ENCODE measurements around the gene KCNC3. TPM values are rescaled to one million over a fixed set of nuclear protein-coding genes. Genes with fewer than 3 reads are reported as not detected.

Gene KCNC3
- total RNA-seq, 3 donors from 2014 or later (not counting 1 experiment from before 2014, with no cell fraction given): 0.57 to 3.2 (median 0.68) TPM

GRCh38 chr19:50286443-50286842 lies 42.7 kb downstream of the KCNC3 start:
- Mint-ChIP-seq H3K27ac (no peak overlapping the region), H3K4me3 (no peak overlapping the region), H3K27me3 (ENCODE audit: low read depth in 2 of 2) (peaks cover 5 to 10% of the 10 kb centered on the region in 2 donors), H3K9me3 (peaks cover 2 to 9% of the 10 kb centered on the region in 2 donors), H3K4me1 (no peaks in the 10 kb centered on the region), H3K36me3 (no peaks in the 10 kb centered on the region)
- no peak for ATAC-seq
- intact Hi-C loops (cut with micrococcal nuclease): no loop called here
- H3K9me3 ChIP-seq (ENCODE audit: control insufficient read depth, insufficient read depth, low read length): peaks cover 6% of the 10 kb centered on the region
- 97% methylated on average over 18 of the region's 18 CpGs for WGBS (ENCODE audit: insufficient coverage)
- H3K4me3 ChIP-seq (ENCODE audit: low read length): no peak overlapping the region
- H3K27ac ChIP-seq (ENCODE audit: low read length): no peak overlapping the region
- H3K4me1 ChIP-seq (ENCODE audit: control insufficient read depth, insufficient read depth, low read length): no peaks in the 10 kb centered on the region
- no peaks in the 10 kb centered on the region for H3K27me3 ChIP-seq (ENCODE audit: control insufficient read depth, insufficient read depth, low read length)
- no peaks in the 10 kb centered on the region for H3K36me3 ChIP-seq (ENCODE audit: control insufficient read depth, insufficient read depth, low read length)
- DNase-seq: no peak
- no peak for TF ChIP-seq CTCF (IDR thresholded peaks at IDR 0.05)

GRCh38 chr19:50285833-50286232 lies 43.3 kb downstream of the KCNC3 start:
- peaks cover 6% of the 10 kb centered on the region for H3K9me3 ChIP-seq (ENCODE audit: control insufficient read depth, insufficient read depth, low read length)

GRCh38 chr19:50281491-50281890 lies 47.7 kb downstream of the KCNC3 start:
- no peaks in the 10 kb centered on the region for H3K4me1 Mint-ChIP-seq
- TF ChIP-seq CTCF (IDR thresholded peaks at IDR 0.05): no peak
- peaks cover 5 to 7% of the 10 kb centered on the region in 2 donors for H3K27me3 Mint-ChIP-seq (ENCODE audit: low read depth in 2 of 2)
- WGBS (ENCODE audit: insufficient coverage): 92% methylated on average over 22 of the region's 22 CpGs
- intact Hi-C loops (cut with micrococcal nuclease): no loop called here
- Histone ChIP-seq H3K9me3 (ENCODE audit: control insufficient read depth, insufficient read depth, low read length) (peaks cover 3% of the 10 kb centered on the region), H3K27me3 (ENCODE audit: control insufficient read depth, insufficient read depth, low read length) (no peaks in the 10 kb centered on the region), H3K4me1 (ENCODE audit: control insufficient read depth, insufficient read depth, low read length) (no peaks in the 10 kb centered on the region), H3K4me3 (ENCODE audit: low read length) (no peak overlapping the region), H3K36me3 (ENCODE audit: control insufficient read depth, insufficient read depth, low read length) (no peaks in the 10 kb centered on the region), H3K27ac (ENCODE audit: low read length) (no peak overlapping the region)
- no peaks in the 10 kb centered on the region for H3K36me3 Mint-ChIP-seq
- DNase-seq: no peak
- H3K27ac Mint-ChIP-seq: no peak overlapping the region
- no peak for ATAC-seq
- H3K4me3 Mint-ChIP-seq: no peak overlapping the region
- peaks cover 0 to 9% of the 10 kb centered on the region in 2 donors for H3K9me3 Mint-ChIP-seq

More at GRCh38 chr19:50285833-50286232, 43.3 kb downstream of the KCNC3 start:
- peaks cover 2 to 9% of the 10 kb centered on the region in 2 donors for H3K9me3 Mint-ChIP-seq
- no peaks in the 10 kb centered on the region for H3K36me3 ChIP-seq (ENCODE audit: control insufficient read depth, insufficient read depth, low read length)
- H3K4me1 ChIP-seq (ENCODE audit: control insufficient read depth, insufficient read depth, low read length): no peaks in the 10 kb centered on the region
- no peak for ATAC-seq
- intact Hi-C loops (cut with micrococcal nuclease): no loop called here
- no peaks in the 10 kb centered on the region for H3K4me1 Mint-ChIP-seq
- no peak for TF ChIP-seq CTCF (IDR thresholded peaks at IDR 0.05)
- H3K27ac ChIP-seq (ENCODE audit: low read length): no peak overlapping the region
- peaks cover 5 to 10% of the 10 kb centered on the region in 2 donors for H3K27me3 Mint-ChIP-seq (ENCODE audit: low read depth in 2 of 2)
- WGBS (ENCODE audit: insufficient coverage): no CpG with 5 or more reads among the region's 2 CpGs
- no peak overlapping the region for H3K4me3 Mint-ChIP-seq
- no peaks in the 10 kb centered on the region for H3K36me3 Mint-ChIP-seq
- no peak overlapping the region for H3K27ac Mint-ChIP-seq
- no peak for DNase-seq
- no peaks in the 10 kb centered on the region for H3K27me3 ChIP-seq (ENCODE audit: control insufficient read depth, insufficient read depth, low read length)
- H3K4me3 ChIP-seq (ENCODE audit: low read length): no peak overlapping the region

GRCh38 chr19:50280983-50281382 lies 48.2 kb downstream of the KCNC3 start:
- Histone ChIP-seq H3K9me3 (ENCODE audit: control insufficient read depth, insufficient read depth, low read length) (no peaks in the 10 kb centered on the region), H3K27ac (ENCODE audit: low read length) (no peak overlapping the region), H3K4me1 (ENCODE audit: control insufficient read depth, insufficient read depth, low read length) (no peaks in the 10 kb centered on the region), H3K27me3 (ENCODE audit: control insufficient read depth, insufficient read depth, low read length) (no peaks in the 10 kb centered on the region), H3K4me3 (ENCODE audit: low read length) (no peak overlapping the region), H3K36me3 (ENCODE audit: control insufficient read depth, insufficient read depth, low read length) (no peaks in the 10 kb centered on the region)
- ATAC-seq (no peak), DNase-seq (no peak)
- WGBS (ENCODE audit: insufficient coverage): 100% methylated on average over 1 of the region's 3 CpGs
- H3K36me3 Mint-ChIP-seq: no peaks in the 10 kb centered on the region
- peaks cover 0 to 5% of the 10 kb centered on the region in 2 donors for H3K9me3 Mint-ChIP-seq
- H3K27ac Mint-ChIP-seq: no peak overlapping the region
- no peaks in the 10 kb centered on the region for H3K4me1 Mint-ChIP-seq
- H3K4me3 Mint-ChIP-seq: no peak overlapping the region
- H3K27me3 Mint-ChIP-seq (ENCODE audit: low read depth in 2 of 2): peaks cover 5 to 7% of the 10 kb centered on the region in 2 donors
- no peak for TF ChIP-seq CTCF (IDR thresholded peaks at IDR 0.05)
- intact Hi-C loops (cut with micrococcal nuclease): no loop called here
